Measurements from ENCODE around the gene KCNK6. TPM values are rescaled to one million over a fixed set of nuclear protein-coding genes. Genes with fewer than 3 reads are reported as not detected.

KCNK6 gene
- total RNA-seq, 1 experiment from 2014 or later: 18.3 TPM

DNA sequence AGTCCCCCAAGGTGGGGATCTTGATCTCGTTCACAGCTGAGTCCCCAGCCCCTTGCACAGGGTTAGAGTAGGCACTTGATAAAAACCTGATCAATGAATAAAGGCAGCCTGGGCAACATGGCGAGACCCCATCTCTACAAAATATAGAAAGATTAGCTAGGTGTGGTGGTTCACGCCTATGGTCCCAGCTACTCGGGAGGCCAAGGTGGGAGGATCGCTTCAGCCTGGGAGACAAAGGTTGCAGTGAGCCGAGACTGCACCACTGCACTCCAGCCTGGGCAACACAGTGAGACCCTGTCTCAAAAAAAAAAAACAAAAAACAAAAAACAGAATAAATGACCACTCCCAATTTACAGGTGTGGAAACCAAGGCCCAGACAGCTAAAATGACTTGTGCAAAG is 8.7 kb upstream of the KCNK6 start:
- CTCF ChIA-PET: no interaction called here

DNA sequence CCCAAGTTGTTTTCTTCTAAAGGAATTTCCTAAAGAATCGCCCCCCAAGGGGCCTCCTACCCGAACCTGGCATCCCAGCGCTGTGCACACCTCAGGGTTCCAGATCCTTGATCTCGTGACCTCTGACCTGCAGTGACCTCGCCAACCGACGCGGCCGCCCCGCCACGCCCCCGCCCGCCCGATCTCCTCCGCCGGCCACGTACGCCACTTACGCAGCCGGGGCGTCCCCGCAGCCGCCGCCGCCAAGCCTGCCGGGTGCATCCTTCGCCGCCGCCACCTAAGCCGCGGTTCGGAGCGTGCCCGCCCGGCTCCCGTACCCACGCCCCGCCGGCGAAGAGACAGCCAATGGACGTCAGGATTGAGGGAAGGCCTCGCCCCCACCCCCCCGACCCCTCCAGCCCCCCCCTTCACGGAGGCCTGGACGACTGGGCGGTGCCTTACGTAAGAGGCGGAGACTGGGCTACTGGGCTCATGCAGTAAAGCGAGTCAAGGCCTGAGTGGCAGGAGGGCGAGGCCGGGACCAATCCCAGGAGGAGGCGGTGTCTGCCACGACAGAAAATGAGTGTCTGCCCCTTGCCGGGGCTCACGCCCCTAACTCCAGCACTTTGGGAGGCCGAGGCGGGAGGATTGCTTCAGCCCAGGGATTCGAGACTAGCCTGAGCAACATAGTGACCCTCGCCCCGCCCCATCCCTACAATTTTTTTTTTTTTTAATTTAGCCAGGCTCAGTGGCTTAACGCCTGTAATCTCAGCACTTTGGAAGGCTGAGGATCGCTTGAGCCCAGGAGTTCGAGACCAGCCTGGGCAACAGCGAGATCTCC is 3.8 kb upstream of the KCNK6 start, which contains the start of gene YIF1B:
TSS of gene YIF1B (minus strand) at position 291 of the 820 bp plus-strand sequence. CDS start at position 261, 30 bp downstream.
- ATAC-seq (peak; percentile 91), DNase-seq (ENCODE audit: low spot score) (peak; percentile 97)
- POLR2A ChIA-PET: interaction anchor here (0.6 kb wide), 1 partner anchor 60 kb away, joined by 3 read pairs; the partner anchor contains the start of gene PPP1R14A
- Mint-ChIP-seq H3K4me3 (peak within 1 kb of the TSS; percentile 88), H3K36me3 (no peaks in the 10 kb centered on the region), H3K27me3 (ENCODE audit: low read depth) (peaks cover 44% of the 10 kb centered on the region), H3K9me3 (no peaks in the 10 kb centered on the region), H3K4me1 (peaks cover 23% of the 10 kb centered on the region), H3K27ac (peak within 1 kb of the TSS; percentile 97)
- CTCF ChIA-PET: no interaction called here
- TF ChIP-seq, protein P1, sequence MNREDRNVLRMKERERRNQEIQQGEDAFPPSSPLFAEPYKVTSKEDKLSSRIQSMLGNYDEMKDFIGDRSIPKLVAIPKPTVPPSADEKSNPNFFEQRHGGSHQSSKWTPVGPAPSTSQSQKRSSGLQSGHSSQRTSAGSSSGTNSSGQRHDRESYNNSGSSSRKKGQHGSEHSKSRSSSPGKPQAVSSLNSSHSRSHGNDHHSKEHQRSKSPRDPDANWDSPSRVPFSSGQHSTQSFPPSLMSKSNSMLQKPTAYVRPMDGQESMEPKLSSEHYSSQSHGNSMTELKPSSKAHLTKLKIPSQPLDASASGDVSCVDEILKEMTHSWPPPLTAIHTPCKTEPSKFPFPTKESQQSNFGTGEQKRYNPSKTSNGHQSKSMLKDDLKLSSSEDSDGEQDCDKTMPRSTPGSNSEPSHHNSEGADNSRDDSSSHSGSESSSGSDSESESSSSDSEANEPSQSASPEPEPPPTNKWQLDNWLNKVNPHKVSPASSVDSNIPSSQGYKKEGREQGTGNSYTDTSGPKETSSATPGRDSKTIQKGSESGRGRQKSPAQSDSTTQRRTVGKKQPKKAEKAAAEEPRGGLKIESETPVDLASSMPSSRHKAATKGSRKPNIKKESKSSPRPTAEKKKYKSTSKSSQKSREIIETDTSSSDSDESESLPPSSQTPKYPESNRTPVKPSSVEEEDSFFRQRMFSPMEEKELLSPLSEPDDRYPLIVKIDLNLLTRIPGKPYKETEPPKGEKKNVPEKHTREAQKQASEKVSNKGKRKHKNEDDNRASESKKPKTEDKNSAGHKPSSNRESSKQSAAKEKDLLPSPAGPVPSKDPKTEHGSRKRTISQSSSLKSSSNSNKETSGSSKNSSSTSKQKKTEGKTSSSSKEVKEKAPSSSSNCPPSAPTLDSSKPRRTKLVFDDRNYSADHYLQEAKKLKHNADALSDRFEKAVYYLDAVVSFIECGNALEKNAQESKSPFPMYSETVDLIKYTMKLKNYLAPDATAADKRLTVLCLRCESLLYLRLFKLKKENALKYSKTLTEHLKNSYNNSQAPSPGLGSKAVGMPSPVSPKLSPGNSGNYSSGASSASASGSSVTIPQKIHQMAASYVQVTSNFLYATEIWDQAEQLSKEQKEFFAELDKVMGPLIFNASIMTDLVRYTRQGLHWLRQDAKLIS (CRISPR knock-in tag; IDR thresholded peaks at IDR 0.05; ENCODE audit: borderline replicate concordance): no peak
- TF ChIP-seq, protein P2, sequence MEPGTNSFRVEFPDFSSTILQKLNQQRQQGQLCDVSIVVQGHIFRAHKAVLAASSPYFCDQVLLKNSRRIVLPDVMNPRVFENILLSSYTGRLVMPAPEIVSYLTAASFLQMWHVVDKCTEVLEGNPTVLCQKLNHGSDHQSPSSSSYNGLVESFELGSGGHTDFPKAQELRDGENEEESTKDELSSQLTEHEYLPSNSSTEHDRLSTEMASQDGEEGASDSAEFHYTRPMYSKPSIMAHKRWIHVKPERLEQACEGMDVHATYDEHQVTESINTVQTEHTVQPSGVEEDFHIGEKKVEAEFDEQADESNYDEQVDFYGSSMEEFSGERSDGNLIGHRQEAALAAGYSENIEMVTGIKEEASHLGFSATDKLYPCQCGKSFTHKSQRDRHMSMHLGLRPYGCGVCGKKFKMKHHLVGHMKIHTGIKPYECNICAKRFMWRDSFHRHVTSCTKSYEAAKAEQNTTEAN (CRISPR knock-in tag; IDR thresholded peaks at IDR 0.05): no peak
- TF ChIP-seq MXD4 (CRISPR knock-in tag; IDR thresholded peaks at IDR 0.05; ENCODE audit: borderline replicate concordance) (no peak), ELF4 (CRISPR knock-in tag; IDR thresholded peaks at IDR 0.05; ENCODE audit: low read depth) (no peak), ZNF263 (CRISPR knock-in tag; IDR thresholded peaks at IDR 0.05; ENCODE audit: low read depth) (no peak), TP53 (CRISPR knock-in tag; IDR thresholded peaks at IDR 0.05) (no peak), MYBL2 (CRISPR knock-in tag; IDR thresholded peaks at IDR 0.05) (no peak), TCF7 (CRISPR knock-in tag; IDR thresholded peaks at IDR 0.05; ENCODE audit: low read depth) (no peak), EMX1 (CRISPR knock-in tag; IDR thresholded peaks at IDR 0.05) (no peak), FOXK1 (CRISPR knock-in tag; IDR thresholded peaks at IDR 0.05) (peak; percentile 30; the same call in 1 of the 2 replicates), ETV6 (CRISPR knock-in tag; IDR thresholded peaks at IDR 0.05) (no peak), CBFB (CRISPR knock-in tag; IDR thresholded peaks at IDR 0.05; ENCODE audit: low read depth) (no peak), KAT7 (CRISPR knock-in tag; IDR thresholded peaks at IDR 0.05; ENCODE audit: borderline replicate concordance) (no peak), SP1 (CRISPR knock-in tag; conservative IDR thresholded peaks at IDR 0.05) (peak; percentile 67)
- TF ChIP-seq, protein P3, sequence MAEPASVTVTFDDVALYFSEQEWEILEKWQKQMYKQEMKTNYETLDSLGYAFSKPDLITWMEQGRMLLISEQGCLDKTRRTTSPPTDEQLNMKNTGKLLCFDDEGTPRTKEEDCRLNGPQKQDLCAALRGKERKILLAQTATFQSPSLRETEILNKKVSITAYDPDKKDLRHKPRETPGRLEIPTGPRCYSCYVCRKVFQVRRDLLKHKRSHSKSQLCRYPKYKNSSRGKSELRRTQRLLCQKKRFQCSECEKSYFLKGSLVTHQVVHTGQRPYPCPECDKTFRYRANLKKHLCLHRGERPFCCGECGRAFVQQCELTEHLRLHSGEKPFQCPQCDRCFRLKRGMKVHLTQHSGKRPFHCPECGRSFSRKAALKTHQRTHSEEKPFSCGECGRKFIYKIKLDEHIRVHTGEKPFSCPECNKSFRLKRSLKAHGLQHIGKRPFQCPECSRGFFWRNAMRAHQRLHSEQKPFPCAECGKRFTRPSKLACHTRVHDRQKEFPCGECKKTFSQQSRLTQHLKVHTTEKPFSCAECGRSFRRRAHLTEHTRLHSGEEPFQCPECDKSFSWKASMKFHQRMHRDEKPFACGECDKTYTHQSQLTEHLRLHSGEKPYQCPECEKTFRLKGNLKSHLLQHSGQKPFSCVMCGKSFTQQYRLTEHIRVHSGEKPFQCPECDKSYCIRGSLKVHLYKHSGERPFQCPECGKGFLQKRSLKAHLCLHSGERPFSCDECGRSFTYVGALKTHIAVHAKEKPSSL (CRISPR knock-in tag; conservative IDR thresholded peaks at IDR 0.05): no peak
- TF ChIP-seq, protein P4, sequence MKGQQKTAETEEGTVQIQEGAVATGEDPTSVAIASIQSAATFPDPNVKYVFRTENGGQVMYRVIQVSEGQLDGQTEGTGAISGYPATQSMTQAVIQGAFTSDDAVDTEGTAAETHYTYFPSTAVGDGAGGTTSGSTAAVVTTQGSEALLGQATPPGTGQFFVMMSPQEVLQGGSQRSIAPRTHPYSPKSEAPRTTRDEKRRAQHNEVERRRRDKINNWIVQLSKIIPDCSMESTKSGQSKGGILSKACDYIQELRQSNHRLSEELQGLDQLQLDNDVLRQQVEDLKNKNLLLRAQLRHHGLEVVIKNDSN (CRISPR knock-in tag; IDR thresholded peaks at IDR 0.05): no peak

More for the DNA sequence above, 8.7 kb upstream of the KCNK6 start:
- DNase-seq (ENCODE audit: low spot score) (no peak), ATAC-seq (no peak)
- H3K4me3 Mint-ChIP-seq: no peak overlapping the region
- H3K36me3 Mint-ChIP-seq: no peaks in the 10 kb centered on the region
- no peaks in the 10 kb centered on the region for H3K9me3 Mint-ChIP-seq
- no peaks in the 10 kb centered on the region for H3K27me3 Mint-ChIP-seq (ENCODE audit: low read depth)
- no peak for TF ChIP-seq ETV6 (CRISPR knock-in tag; IDR thresholded peaks at IDR 0.05)
- TF ChIP-seq, protein P5, sequence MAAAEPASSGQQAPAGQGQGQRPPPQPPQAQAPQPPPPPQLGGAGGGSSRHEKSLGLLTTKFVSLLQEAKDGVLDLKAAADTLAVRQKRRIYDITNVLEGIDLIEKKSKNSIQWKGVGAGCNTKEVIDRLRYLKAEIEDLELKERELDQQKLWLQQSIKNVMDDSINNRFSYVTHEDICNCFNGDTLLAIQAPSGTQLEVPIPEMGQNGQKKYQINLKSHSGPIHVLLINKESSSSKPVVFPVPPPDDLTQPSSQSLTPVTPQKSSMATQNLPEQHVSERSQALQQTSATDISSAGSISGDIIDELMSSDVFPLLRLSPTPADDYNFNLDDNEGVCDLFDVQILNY (CRISPR knock-in tag; IDR thresholded peaks at IDR 0.05): no peak
- TF ChIP-seq, protein P2 (CRISPR knock-in tag; IDR thresholded peaks at IDR 0.05): no peak
- TF ChIP-seq IRF2 (CRISPR knock-in tag; IDR thresholded peaks at IDR 0.05; ENCODE audit: borderline replicate concordance, low read depth): no peak
- TF ChIP-seq FOXP1 (CRISPR knock-in tag; IDR thresholded peaks at IDR 0.05; ENCODE audit: borderline replicate concordance): no peak
- peak; percentile 67; the same call in 1 of the 2 replicates for TF ChIP-seq ZNF121 (CRISPR knock-in tag; IDR thresholded peaks at IDR 0.05)
- TF ChIP-seq, protein P6, sequence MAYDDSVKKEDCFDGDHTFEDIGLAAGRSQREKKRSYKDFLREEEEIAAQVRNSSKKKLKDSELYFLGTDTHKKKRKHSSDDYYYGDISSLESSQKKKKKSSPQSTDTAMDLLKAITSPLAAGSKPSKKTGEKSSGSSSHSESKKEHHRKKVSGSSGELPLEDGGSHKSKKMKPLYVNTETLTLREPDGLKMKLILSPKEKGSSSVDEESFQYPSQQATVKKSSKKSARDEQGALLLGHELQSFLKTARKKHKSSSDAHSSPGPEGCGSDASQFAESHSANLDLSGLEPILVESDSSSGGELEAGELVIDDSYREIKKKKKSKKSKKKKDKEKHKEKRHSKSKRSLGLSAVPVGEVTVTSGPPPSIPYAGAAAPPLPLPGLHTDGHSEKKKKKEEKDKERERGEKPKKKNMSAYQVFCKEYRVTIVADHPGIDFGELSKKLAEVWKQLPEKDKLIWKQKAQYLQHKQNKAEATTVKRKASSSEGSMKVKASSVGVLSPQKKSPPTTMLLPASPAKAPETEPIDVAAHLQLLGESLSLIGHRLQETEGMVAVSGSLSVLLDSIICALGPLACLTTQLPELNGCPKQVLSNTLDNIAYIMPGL (CRISPR knock-in tag; IDR thresholded peaks at IDR 0.05): no peak
- POLR2A ChIA-PET: no interaction called here
- H3K27ac Mint-ChIP-seq: no peak overlapping the region
- peaks cover 9% of the 10 kb centered on the region for H3K4me1 Mint-ChIP-seq

Data from WTC11 (cell line).